ENCODE data around the gene CNST. TPM values are rescaled to one million over a fixed set of nuclear protein-coding genes. Genes with fewer than 3 reads are reported as not detected.
A peak's percentile ranks its signal among the peaks of the same experiment; 100 is the strongest.
"Not testable (repeated sequence)": the region's sequence is repeated elsewhere in the genome, so short reads cannot be mapped to it uniquely, and the experiment has no call there.

Gene CNST
- total RNA-seq, 4 donors from 2014 or later: 41.6 to 81.9 (median 65.6) TPM

- peak overlapping the region; percentile 71 to 80 (median 76) for H3K27ac ChIP-seq
- TF ChIP-seq EP300 (IDR thresholded peaks at IDR 0.05): no peak
- no peak for TF ChIP-seq POLR2AphosphoS5 (IDR thresholded peaks at IDR 0.05)
- no peak for TF ChIP-seq CTCF (IDR thresholded peaks at IDR 0.05)
- TF ChIP-seq POLR2A (IDR thresholded peaks at IDR 0.05): no peak
- H3K4me3 ChIP-seq: no peak overlapping the region
- H3K9me3 ChIP-seq: no peaks in the 10 kb centered on the region
- no peak for ATAC-seq
- H3K27me3 ChIP-seq: no peaks in the 10 kb centered on the region
- peaks cover 12 to 82% (median 15%) of the 10 kb centered on the region in 3 donors for H3K4me1 ChIP-seq
- WGBS, 2 donors (ENCODE audit: low coverage in 1 of 2): 82 to 84% methylated on average over 5 to 7 of the region's 7 CpGs
- H3K36me3 ChIP-seq: peaks cover 0 to 4% of the 10 kb centered on the region in 2 donors
Measured at GRCh38 chr1:246597971-246598370, 31.7 kb downstream of the CNST start.

- peak overlapping the region in 1 of 4 donors; percentile 71 for H3K27ac ChIP-seq
Measured at GRCh38 chr1:246599315-246599714, 33.1 kb downstream of the CNST start.

GRCh38 chr1:246600579-246600978 is 34.3 kb downstream of the CNST start:
- Histone ChIP-seq H3K36me3 (no peaks in the 10 kb centered on the region), H3K4me1 (peaks cover 12 to 61% (median 13%) of the 10 kb centered on the region in 3 donors), H3K27me3 (no peaks in the 10 kb centered on the region), H3K27ac (no peak overlapping the region), H3K9me3 (no peaks in the 10 kb centered on the region), H3K4me3 (no peak overlapping the region)
- no peak for TF ChIP-seq CTCF (IDR thresholded peaks at IDR 0.05)
- no peak for TF ChIP-seq EP300 (IDR thresholded peaks at IDR 0.05)
- TF ChIP-seq POLR2AphosphoS5 (IDR thresholded peaks at IDR 0.05): no peak
- no peak for TF ChIP-seq POLR2A (IDR thresholded peaks at IDR 0.05)
- no peak for ATAC-seq
- WGBS, 2 donors (ENCODE audit: low coverage in 1 of 2): 73 to 85% methylated on average over 2 of the region's 2 CpGs

More at GRCh38 chr1:246599315-246599714, 33.1 kb downstream of the CNST start:
- Histone ChIP-seq H3K27me3 (no peaks in the 10 kb centered on the region), H3K4me1 (peaks cover 12 to 73% (median 15%) of the 10 kb centered on the region in 3 donors), H3K36me3 (peaks cover 0 to 3% of the 10 kb centered on the region in 2 donors), H3K9me3 (no peaks in the 10 kb centered on the region), H3K4me3 (no peak overlapping the region)
- no peak for ATAC-seq
- TF ChIP-seq POLR2A (IDR thresholded peaks at IDR 0.05) (no peak), CTCF (IDR thresholded peaks at IDR 0.05) (no peak)
- WGBS, 2 donors (ENCODE audit: low coverage in 1 of 2): 73 to 100% methylated on average over 1 to 4 of the region's 4 CpGs

GRCh38 chr1:246602194-246602593 is 35.9 kb downstream of the CNST start:
- Histone ChIP-seq H3K4me3 (no peak overlapping the region), H3K36me3 (no peaks in the 10 kb centered on the region), H3K27ac (no peak overlapping the region), H3K4me1 (peaks cover 8 to 46% (median 10%) of the 10 kb centered on the region in 3 donors), H3K27me3 (no peaks in the 10 kb centered on the region), H3K9me3 (no peaks in the 10 kb centered on the region)
- TF ChIP-seq POLR2A (IDR thresholded peaks at IDR 0.05) (no peak), CTCF (IDR thresholded peaks at IDR 0.05) (no peak), EP300 (IDR thresholded peaks at IDR 0.05) (no peak), POLR2AphosphoS5 (IDR thresholded peaks at IDR 0.05) (no peak)
- ATAC-seq: no peak
- 74 to 86% methylated on average over 2 to 3 of the region's 3 CpGs for WGBS, 2 donors (ENCODE audit: low coverage in 1 of 2)

- H3K27me3 ChIP-seq, H3K36me3 ChIP-seq, H3K4me3 ChIP-seq, ATAC-seq, H3K9me3 ChIP-seq, H3K27ac ChIP-seq: not testable (repeated sequence)
- H3K4me1 ChIP-seq: peaks cover 3 to 45% (median 10%) of the 10 kb centered on the region in 3 donors
- WGBS, 2 donors (ENCODE audit: low coverage in 1 of 2): 91 to 96% methylated on average over 2 to 7 of the region's 19 CpGs
Measured at GRCh38 chr1:246605231-246605630, 39.0 kb downstream of the CNST start.

Data from gastroesophageal sphincter (tissue), 4 donors.